GM12864 (cell line): Measurements from ENCODE around the gene MOSMO.

Source experiments
- DNase-seq: peaks from one replicate; pipeline ENCODE4 v3.0.0-alpha.2; 2011; ENCODE audit warnings: low read depth
- H3K4me3 ChIP-seq: 2 replicates; pipeline ENCODE4 v1.5.1; 2011; ENCODE audit warnings: mild to moderate bottlenecking, low read depth, low read length, control low read depth
- CTCF ChIP-seq: IDR thresholded peaks from 2 replicates; pipeline ENCODE4 v1.5.1; 2011; ENCODE audit warnings: low read depth, mild to moderate bottlenecking, moderate library complexity, low read length, control low read depth, inconsistent platforms; ENCODE audit errors: missing control alignments

MOSMO gene

GRCh38 chr16:22054847-22055590 is 47.1 kb downstream of the MOSMO start:
- DNase-seq = no peak
- TF ChIP-seq CTCF = no peak
- H3K4me3 ChIP-seq = no peak overlapping the region

GRCh38 chr16:22055881-22056280 is 48.0 kb downstream of the MOSMO start:
- no peak for TF ChIP-seq CTCF
- no peak for DNase-seq
- no peak overlapping the region for H3K4me3 ChIP-seq

- no peak for DNase-seq
- TF ChIP-seq CTCF = no peak
- no peak overlapping the region for H3K4me3 ChIP-seq
These were observed 56.1 kb downstream of the MOSMO start for GRCh38 chr16:22063888-22064467.

- no peak overlapping the region for H3K4me3 ChIP-seq
- TF ChIP-seq CTCF = no peak
- DNase-seq = no peak
These were observed 57.3 kb downstream of the MOSMO start for GRCh38 chr16:22065252-22065651.

GRCh38 chr16:22070361-22071330 is 62.7 kb downstream of the MOSMO start:
- no peak overlapping the region for H3K4me3 ChIP-seq
- no peak for TF ChIP-seq CTCF
- no peak for DNase-seq

GRCh38 chr16:22071331-22071910 is 63.5 kb downstream of the MOSMO start:
- TF ChIP-seq CTCF = no peak
- no peak for DNase-seq
- H3K4me3 ChIP-seq = no peak overlapping the region
